Panc1 (cell line): ENCODE data around the gene EPS8L2.

Experiments used
- POLR2AphosphoS5 ChIP-seq: IDR thresholded peaks from 2 replicates; pipeline ENCODE4 v1.6.1; 2012; ENCODE audit warnings: mild to moderate bottlenecking, low read depth, low read length, moderate library complexity
- SIN3A ChIP-seq: IDR thresholded peaks from 2 replicates; pipeline ENCODE4 v1.6.1; 2012; ENCODE audit warnings: low read depth, mild to moderate bottlenecking, low read length, moderate library complexity, borderline replicate concordance; ENCODE audit not compliant: insufficient read depth
- TCF7L2 ChIP-seq: IDR thresholded peaks from 2 replicates; pipeline ENCODE4 v1.6.1; 2011; ENCODE audit warnings: mild to moderate bottlenecking, low read depth, low read length, inconsistent platforms
- TF ChIP-seq, protein P1 (sequence below): fragments of 450-650 bp; IDR thresholded peaks from 2 replicates; pipeline ENCODE4 v1.5.1; 2017; ENCODE audit warnings: mild to moderate bottlenecking

GRCh38 chr11:698493-699115, 7.4 kb upstream of the EPS8L2 start:
- TF ChIP-seq, protein P1, sequence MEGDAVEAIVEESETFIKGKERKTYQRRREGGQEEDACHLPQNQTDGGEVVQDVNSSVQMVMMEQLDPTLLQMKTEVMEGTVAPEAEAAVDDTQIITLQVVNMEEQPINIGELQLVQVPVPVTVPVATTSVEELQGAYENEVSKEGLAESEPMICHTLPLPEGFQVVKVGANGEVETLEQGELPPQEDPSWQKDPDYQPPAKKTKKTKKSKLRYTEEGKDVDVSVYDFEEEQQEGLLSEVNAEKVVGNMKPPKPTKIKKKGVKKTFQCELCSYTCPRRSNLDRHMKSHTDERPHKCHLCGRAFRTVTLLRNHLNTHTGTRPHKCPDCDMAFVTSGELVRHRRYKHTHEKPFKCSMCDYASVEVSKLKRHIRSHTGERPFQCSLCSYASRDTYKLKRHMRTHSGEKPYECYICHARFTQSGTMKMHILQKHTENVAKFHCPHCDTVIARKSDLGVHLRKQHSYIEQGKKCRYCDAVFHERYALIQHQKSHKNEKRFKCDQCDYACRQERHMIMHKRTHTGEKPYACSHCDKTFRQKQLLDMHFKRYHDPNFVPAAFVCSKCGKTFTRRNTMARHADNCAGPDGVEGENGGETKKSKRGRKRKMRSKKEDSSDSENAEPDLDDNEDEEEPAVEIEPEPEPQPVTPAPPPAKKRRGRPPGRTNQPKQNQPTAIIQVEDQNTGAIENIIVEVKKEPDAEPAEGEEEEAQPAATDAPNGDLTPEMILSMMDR: no peak
- TF ChIP-seq POLR2AphosphoS5: no peak
- no peak for TF ChIP-seq SIN3A
- TF ChIP-seq TCF7L2: peak; percentile 72
